Measurements from ENCODE around the gene HSD11B1. TPM values are rescaled to one million over a fixed set of nuclear protein-coding genes. Genes with fewer than 3 reads are reported as not detected.

Gene HSD11B1
- total and polyA plus RNA-seq, 2 donors (not counting 3 experiments of a cell fraction or from before 2014, with no cell fraction given): not detected

- ChIA-PET POLR2A (no interaction called here), CTCF (no interaction called here)
- Histone ChIP-seq H4K20me1 (replicated peaks; ENCODE audit: control insufficient read depth, extremely low read depth, insufficient read depth, low read length) (no peaks in the 10 kb centered on the region), H3K27ac (ENCODE audit: insufficient read depth, low read depth, low read length) (no peak overlapping the region), H3K9me1 (replicated peaks; ENCODE audit: control insufficient read depth, extremely low read depth, insufficient read depth, low read length) (no peaks in the 10 kb centered on the region), H3K4me1 (ENCODE audit: control insufficient read depth, extremely low read depth, insufficient read depth, low read length) (no peaks in the 10 kb centered on the region), H3K27me3 (ENCODE audit: control insufficient read depth in 2 of 2, insufficient read depth in 2 of 2, low read length in 2 of 2) (peaks cover 0 to 16% of the 10 kb centered on the region in 2 experiments), H3K4me2 (ENCODE audit: insufficient read depth, low read length) (no peak overlapping the region), H3K36me3 (ENCODE audit: control insufficient read depth in 2 of 2, extremely low read depth in 1 of 2, insufficient read depth in 2 of 2, low read length in 2 of 2) (no peaks in the 10 kb centered on the region), H3K9ac (replicated peaks; ENCODE audit: extremely low read depth, insufficient read depth, low read length) (no peak overlapping the region), H3K9me3 (replicated peaks; ENCODE audit: control insufficient read depth, insufficient read depth, low read length) (no peaks in the 10 kb centered on the region), H3K4me3 (replicated peaks in 1 of 3; ENCODE audit: insufficient read depth in 1 of 3, low read depth in 1 of 3, low read length in 3 of 3) (no peak overlapping the region), H3K79me2 (ENCODE audit: control insufficient read depth, insufficient read depth, low read length) (no peaks in the 10 kb centered on the region), H2AFZ (ENCODE audit: low read depth, low read length) (no peak overlapping the region)
- no peak for DNase-seq (ENCODE audit: low read depth, low spot score)
- intact Hi-C loops (cut with micrococcal nuclease) (no loop called here), dilution Hi-C loops (cut with MboI; ENCODE audit: extremely low pct_ligation_motif_present, low sequenced_read_pairs) (no loop called here)
- BruUV-seq (replicated peaks): no TSS peak
- TF ChIP-seq FOS (IDR thresholded peaks at IDR 0.05; ENCODE audit: borderline replicate concordance, insufficient read depth, low read length): no peak
- no peak for TF ChIP-seq CTCF (IDR thresholded peaks at IDR 0.05; ENCODE audit: extremely low read depth in 1 of 2, insufficient read depth in 1 of 2, low read depth in 1 of 2, low read length in 2 of 2)
- TF ChIP-seq MAX (IDR thresholded peaks at IDR 0.05; ENCODE audit: insufficient read depth, insufficient read length): no peak
- no peak for TF ChIP-seq MYC (IDR thresholded peaks at IDR 0.05; ENCODE audit: low read depth, low read length)
- no peak for TF ChIP-seq GATA2 (IDR thresholded peaks at IDR 0.05; ENCODE audit: insufficient read depth, insufficient read length, low read depth, low read length)
- TF ChIP-seq JUN (IDR thresholded peaks at IDR 0.05; ENCODE audit: borderline replicate concordance, insufficient read depth, insufficient read length, low read depth): no peak
- TF ChIP-seq POLR2AphosphoS5 (IDR thresholded peaks at IDR 0.05; ENCODE audit: insufficient read depth, low read depth, low read length): no peak
- no peak for TF ChIP-seq EZH2 (IDR thresholded peaks at IDR 0.05; ENCODE audit: borderline replicate concordance, low read depth, low read length, severe bottlenecking)
- no peak for TF ChIP-seq POLR2A (IDR thresholded peaks at IDR 0.05; ENCODE audit: low read depth, low read length)
- no peak for FAIRE-seq
Measured at GRCh38 chr1:209741193-209741592, 36.5 kb downstream of the HSD11B1 start.

Data from endothelial cell of umbilical vein (primary cell).